HepG2 (cell line): ENCODE data around the gene AANAT. TPM values are rescaled to one million over a fixed set of nuclear protein-coding genes. Genes with fewer than 3 reads are reported as not detected.

Source experiments
- DNMT1 ChIP-seq: sonication (generic); formaldehyde crosslinking; IDR thresholded peaks from 2 replicates; pipeline ENCODE4 v1.5.1; 2020; ENCODE audit warnings: mild to moderate bottlenecking, missing genetic modification reagents
- JUND ChIP-seq: sonication (generic); formaldehyde crosslinking; IDR thresholded peaks from 2 replicates; pipeline ENCODE4 v1.8.0; 2022; ENCODE audit warnings: mild to moderate bottlenecking, missing genetic modification reagents
- MIER2 ChIP-seq: IDR thresholded peaks from 2 replicates; pipeline ENCODE4 v1.6.1; 2016; ENCODE audit warnings: missing biosample characterization, missing genetic modification reagents
- NR2F2 ChIP-seq: IDR thresholded peaks from 2 replicates; pipeline ENCODE4 v1.6.1; 2012; ENCODE audit warnings: low read depth, inconsistent platforms, borderline replicate concordance
- RFX5 ChIP-seq: IDR thresholded peaks from 2 replicates; pipeline ENCODE4 v1.6.1; 2011; ENCODE audit warnings: low read depth, low read length, improper control_type of control experiment
- SMAD3 ChIP-seq: sonication (generic); formaldehyde crosslinking; IDR thresholded peaks from 2 replicates; pipeline ENCODE4 v1.4.0; 2020; ENCODE audit warnings: missing genetic modification reagents
- SUZ12 ChIP-seq: fragments of 150-350 bp; IDR thresholded peaks from 2 replicates; pipeline ENCODE4 v1.6.1; 2014; ENCODE audit warnings: low read depth, low read length
- ZNF263 ChIP-seq: sonication (generic); formaldehyde crosslinking; IDR thresholded peaks from 2 replicates; pipeline ENCODE4 v1.4.0; 2020; ENCODE audit warnings: missing genetic modification reagents
- ZNF282 ChIP-seq: fragments of 450-650 bp; IDR thresholded peaks from 2 replicates; pipeline ENCODE4 v1.6.1; 2018; ENCODE audit not compliant: partially characterized antibody
- ZNF468 ChIP-seq: sonication (generic); formaldehyde crosslinking; IDR thresholded peaks from 2 replicates; pipeline ENCODE4 v1.8.0; 2022; ENCODE audit warnings: mild to moderate bottlenecking, moderate library complexity, missing genetic modification reagents
- polyA plus RNA-seq, 8 experiments: library from polyadenylated mRNA; depleted of rRNA in 3 of 8; stranded (reverse) in 7 of 8; unstranded in 1 of 8; fragments of >200 nt; fragmentation: Illumina TruSeq in 4 of 8; extraction: Trizol in 4 of 8; gene quantifications; 2 replicates each; pipeline versions ENCODE4 v1.2.1 to v1.2.3, GENCODE V29; 2011 to 2016; ENCODE audit warnings: low read depth in 4 of 8, missing spikeins in 1 of 8, mixed read lengths in 1 of 8; ENCODE audit not compliant: insufficient read depth in 1 of 8
- total RNA-seq, 5 experiments: library from RNA; depleted of rRNA; stranded (reverse); fragments of >200 nt; fragmentation: Illumina TruSeq; extraction: Trizol; gene quantifications; 2 replicates each; pipeline ENCODE4 v1.2.3, GENCODE V29; 2016; ENCODE audit warnings: low read depth in 1 of 5
- TF ChIP-seq, protein P1 (sequence below): sonication (generic); formaldehyde crosslinking; IDR thresholded peaks from 2 replicates; pipeline ENCODE4 v1.4.0; 2020; ENCODE audit warnings: missing genetic modification reagents, mild to moderate bottlenecking, borderline replicate concordance
- TF ChIP-seq, protein P2 (sequence below): sonication (generic); formaldehyde crosslinking; IDR thresholded peaks from 2 replicates; pipeline ENCODE4 v1.4.0; 2020; ENCODE audit warnings: mild to moderate bottlenecking, low read depth, missing genetic modification reagents
- TF ChIP-seq, protein P3 (sequence below): sonication (generic); formaldehyde crosslinking; conservative IDR thresholded peaks from 2 replicates; pipeline ENCODE4 v1.4.0; 2020; ENCODE audit warnings: missing genetic modification reagents
- TF ChIP-seq, protein P4 (sequence below): sonication (generic); formaldehyde crosslinking; IDR thresholded peaks from 2 replicates; pipeline ENCODE4 v1.9.0; 2021; ENCODE audit warnings: missing genetic modification reagents, borderline replicate concordance

Gene AANAT
- total and polyA plus RNA-seq, 2 of the 13 experiments (the other 11 are each of a cell fraction or from before 2014, with no cell fraction given) = 0.07 TPM; not detected in 1

- TF ChIP-seq, protein P1, sequence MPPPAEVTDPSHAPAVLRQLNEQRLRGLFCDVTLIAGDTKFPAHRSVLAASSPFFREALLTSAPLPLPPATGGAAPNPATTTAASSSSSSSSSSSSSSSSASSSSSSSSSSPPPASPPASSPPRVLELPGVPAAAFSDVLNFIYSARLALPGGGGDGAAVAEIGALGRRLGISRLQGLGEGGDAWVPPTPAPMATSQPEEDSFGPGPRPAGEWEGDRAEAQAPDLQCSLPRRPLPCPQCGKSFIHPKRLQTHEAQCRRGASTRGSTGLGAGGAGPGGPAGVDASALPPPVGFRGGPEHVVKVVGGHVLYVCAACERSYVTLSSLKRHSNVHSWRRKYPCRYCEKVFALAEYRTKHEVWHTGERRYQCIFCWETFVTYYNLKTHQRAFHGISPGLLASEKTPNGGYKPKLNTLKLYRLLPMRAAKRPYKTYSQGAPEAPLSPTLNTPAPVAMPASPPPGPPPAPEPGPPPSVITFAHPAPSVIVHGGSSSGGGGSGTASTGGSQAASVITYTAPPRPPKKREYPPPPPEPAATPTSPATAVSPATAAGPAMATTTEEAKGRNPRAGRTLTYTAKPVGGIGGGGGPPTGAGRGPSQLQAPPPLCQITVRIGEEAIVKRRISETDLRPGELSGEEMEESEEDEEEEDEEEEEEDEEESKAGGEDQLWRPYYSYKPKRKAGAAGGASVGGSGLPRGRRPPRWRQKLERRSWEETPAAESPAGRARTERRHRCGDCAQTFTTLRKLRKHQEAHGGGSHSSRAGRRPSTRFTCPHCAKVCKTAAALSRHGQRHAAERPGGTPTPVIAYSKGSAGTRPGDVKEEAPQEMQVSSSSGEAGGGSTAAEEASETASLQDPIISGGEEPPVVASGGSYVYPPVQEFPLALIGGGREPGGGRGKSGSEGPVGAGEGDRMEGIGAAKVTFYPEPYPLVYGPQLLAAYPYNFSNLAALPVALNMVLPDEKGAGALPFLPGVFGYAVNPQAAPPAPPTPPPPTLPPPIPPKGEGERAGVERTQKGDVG (CRISPR knock-in tag) = peak; percentile 82; the same call in 1 of the 2 replicates
- TF ChIP-seq NR2F2 = 0 out of 2 replicates have a peak, but pooled peaks have one; percentile 10
- no peak for TF ChIP-seq RFX5
- TF ChIP-seq SMAD3 (CRISPR knock-in tag) = no peak
- TF ChIP-seq ZNF263 (CRISPR knock-in tag) = peak; percentile 78
- TF ChIP-seq ZNF468 (CRISPR knock-in tag) = no peak
- TF ChIP-seq, protein P2, sequence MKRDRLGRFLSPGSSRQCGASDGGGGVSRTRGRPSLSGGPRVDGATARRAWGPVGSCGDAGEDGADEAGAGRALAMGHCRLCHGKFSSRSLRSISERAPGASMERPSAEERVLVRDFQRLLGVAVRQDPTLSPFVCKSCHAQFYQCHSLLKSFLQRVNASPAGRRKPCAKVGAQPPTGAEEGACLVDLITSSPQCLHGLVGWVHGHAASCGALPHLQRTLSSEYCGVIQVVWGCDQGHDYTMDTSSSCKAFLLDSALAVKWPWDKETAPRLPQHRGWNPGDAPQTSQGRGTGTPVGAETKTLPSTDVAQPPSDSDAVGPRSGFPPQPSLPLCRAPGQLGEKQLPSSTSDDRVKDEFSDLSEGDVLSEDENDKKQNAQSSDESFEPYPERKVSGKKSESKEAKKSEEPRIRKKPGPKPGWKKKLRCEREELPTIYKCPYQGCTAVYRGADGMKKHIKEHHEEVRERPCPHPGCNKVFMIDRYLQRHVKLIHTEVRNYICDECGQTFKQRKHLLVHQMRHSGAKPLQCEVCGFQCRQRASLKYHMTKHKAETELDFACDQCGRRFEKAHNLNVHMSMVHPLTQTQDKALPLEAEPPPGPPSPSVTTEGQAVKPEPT (CRISPR knock-in tag) = no peak
- TF ChIP-seq ZNF282 = no peak
- TF ChIP-seq JUND (CRISPR knock-in tag) = no peak
- no peak for TF ChIP-seq MIER2 (CRISPR knock-in tag)
- TF ChIP-seq, protein P3, sequence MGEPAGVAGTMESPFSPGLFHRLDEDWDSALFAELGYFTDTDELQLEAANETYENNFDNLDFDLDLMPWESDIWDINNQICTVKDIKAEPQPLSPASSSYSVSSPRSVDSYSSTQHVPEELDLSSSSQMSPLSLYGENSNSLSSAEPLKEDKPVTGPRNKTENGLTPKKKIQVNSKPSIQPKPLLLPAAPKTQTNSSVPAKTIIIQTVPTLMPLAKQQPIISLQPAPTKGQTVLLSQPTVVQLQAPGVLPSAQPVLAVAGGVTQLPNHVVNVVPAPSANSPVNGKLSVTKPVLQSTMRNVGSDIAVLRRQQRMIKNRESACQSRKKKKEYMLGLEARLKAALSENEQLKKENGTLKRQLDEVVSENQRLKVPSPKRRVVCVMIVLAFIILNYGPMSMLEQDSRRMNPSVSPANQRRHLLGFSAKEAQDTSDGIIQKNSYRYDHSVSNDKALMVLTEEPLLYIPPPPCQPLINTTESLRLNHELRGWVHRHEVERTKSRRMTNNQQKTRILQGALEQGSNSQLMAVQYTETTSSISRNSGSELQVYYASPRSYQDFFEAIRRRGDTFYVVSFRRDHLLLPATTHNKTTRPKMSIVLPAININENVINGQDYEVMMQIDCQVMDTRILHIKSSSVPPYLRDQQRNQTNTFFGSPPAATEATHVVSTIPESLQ (CRISPR knock-in tag) = no peak
- no peak for TF ChIP-seq SUZ12
- TF ChIP-seq DNMT1 (CRISPR knock-in tag) = peak; percentile 95; the same call in 1 of the 2 replicates
- TF ChIP-seq, protein P4, sequence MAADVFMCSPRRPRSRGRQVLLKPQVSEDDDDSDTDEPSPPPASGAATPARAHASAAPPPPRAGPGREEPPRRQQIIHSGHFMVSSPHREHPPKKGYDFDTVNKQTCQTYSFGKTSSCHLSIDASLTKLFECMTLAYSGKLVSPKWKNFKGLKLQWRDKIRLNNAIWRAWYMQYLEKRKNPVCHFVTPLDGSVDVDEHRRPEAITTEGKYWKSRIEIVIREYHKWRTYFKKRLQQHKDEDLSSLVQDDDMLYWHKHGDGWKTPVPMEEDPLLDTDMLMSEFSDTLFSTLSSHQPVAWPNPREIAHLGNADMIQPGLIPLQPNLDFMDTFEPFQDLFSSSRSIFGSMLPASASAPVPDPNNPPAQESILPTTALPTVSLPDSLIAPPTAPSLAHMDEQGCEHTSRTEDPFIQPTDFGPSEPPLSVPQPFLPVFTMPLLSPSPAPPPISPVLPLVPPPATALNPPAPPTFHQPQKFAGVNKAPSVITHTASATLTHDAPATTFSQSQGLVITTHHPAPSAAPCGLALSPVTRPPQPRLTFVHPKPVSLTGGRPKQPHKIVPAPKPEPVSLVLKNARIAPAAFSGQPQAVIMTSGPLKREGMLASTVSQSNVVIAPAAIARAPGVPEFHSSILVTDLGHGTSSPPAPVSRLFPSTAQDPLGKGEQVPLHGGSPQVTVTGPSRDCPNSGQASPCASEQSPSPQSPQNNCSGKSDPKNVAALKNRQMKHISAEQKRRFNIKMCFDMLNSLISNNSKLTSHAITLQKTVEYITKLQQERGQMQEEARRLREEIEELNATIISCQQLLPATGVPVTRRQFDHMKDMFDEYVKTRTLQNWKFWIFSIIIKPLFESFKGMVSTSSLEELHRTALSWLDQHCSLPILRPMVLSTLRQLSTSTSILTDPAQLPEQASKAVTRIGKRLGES (CRISPR knock-in tag) = no peak
Observed at GRCh38 chr17:76497979-76498875, 30.8 kb downstream of the AANAT start (continued).
